Epithelial cell of proximal tubule (primary cell): ENCODE data around the gene AGO1. TPM values are rescaled to one million over a fixed set of nuclear protein-coding genes. Genes with fewer than 3 reads are reported as not detected.

Source experiments
- DNase-seq: peaks from one replicate; pipeline ENCODE4 v3.0.0-alpha.2; 2011; ENCODE audit warnings: low read depth
- H3K4me3 ChIP-seq: 2 replicates; pipeline ENCODE4 v1.5.1; 2011; ENCODE audit warnings: low read depth, mild to moderate bottlenecking, low read length
- CTCF ChIP-seq: conservative IDR thresholded peaks from 2 replicates; pipeline ENCODE4 v1.5.1; 2012; ENCODE audit warnings: low read depth, mild to moderate bottlenecking, low read length
- total RNA-seq: library from RNA; depleted of rRNA; stranded (reverse); fragments of >200 nt; gene quantifications from 2 replicates; pipeline ENCODE4 v1.2.3, GENCODE V29; 2015

The AGO1 gene
- total RNA-seq, 1 donor from 2014 or later, result 9.2 TPM

- no peak for TF ChIP-seq CTCF
- no peak for DNase-seq
- H3K4me3 ChIP-seq, result no peak overlapping the region
Observed at GRCh38 chr1:35845766-35846165, 37.2 kb upstream of the AGO1 start.

- no peak for DNase-seq
- H3K4me3 ChIP-seq, result no peak overlapping the region
- TF ChIP-seq CTCF, result no peak
Observed at GRCh38 chr1:35847935-35848565, 35.0 kb upstream of the AGO1 start.

- TF ChIP-seq CTCF, result no peak
- DNase-seq, result no peak
- no peak overlapping the region for H3K4me3 ChIP-seq
Observed at GRCh38 chr1:35850051-35850450, 33.0 kb upstream of the AGO1 start.

GRCh38 chr1:35850716-35851115, 32.3 kb upstream of the AGO1 start:
- DNase-seq, result no peak
- no peak for TF ChIP-seq CTCF
- no peak overlapping the region for H3K4me3 ChIP-seq

- no peak for TF ChIP-seq CTCF
- no peak overlapping the region for H3K4me3 ChIP-seq
- no peak for DNase-seq
Observed at GRCh38 chr1:35851132-35851869, 31.7 kb upstream of the AGO1 start.

- no peak for DNase-seq
- no peak for TF ChIP-seq CTCF
- H3K4me3 ChIP-seq, result no peak overlapping the region
Observed at GRCh38 chr1:35852241-35852640, 30.8 kb upstream of the AGO1 start.
